NCI-H1930 (cell line): ENCODE data around the gene GPC5.

Experiments used
- DNase-seq, 2 experiments: peaks; one replicate each; lab custom pipeline; 2025; lab: John Stamatoyannopoulos, UW

GPC5 gene

GRCh38 chr13:91539286-91540157 is 141.1 kb downstream of the GPC5 start:
- DNase-seq = no peak

GRCh38 chr13:91540158-91540736 is 141.8 kb downstream of the GPC5 start:
- DNase-seq = no peak

- DNase-seq = no peak
Measured at GRCh38 chr13:91544723-91545122, 146.3 kb downstream of the GPC5 start.

- DNase-seq = no peak
Measured at GRCh38 chr13:91546900-91547299, 148.5 kb downstream of the GPC5 start.

GRCh38 chr13:91553584-91553983 is 155.2 kb downstream of the GPC5 start:
- DNase-seq = no peak

GRCh38 chr13:91554101-91554500 is 155.7 kb downstream of the GPC5 start:
- no peak for DNase-seq

GRCh38 chr13:91557328-91558090 is 159.1 kb downstream of the GPC5 start:
- no peak for DNase-seq

GRCh38 chr13:91563799-91564198 is 165.4 kb downstream of the GPC5 start:
- no peak for DNase-seq

GRCh38 chr13:91564396-91564795 is 166.0 kb downstream of the GPC5 start:
- no peak for DNase-seq

GRCh38 chr13:91565296-91565695 is 166.9 kb downstream of the GPC5 start:
- DNase-seq = no peak

GRCh38 chr13:91567485-91568207 is 169.2 kb downstream of the GPC5 start:
- no peak for DNase-seq

GRCh38 chr13:91571681-91572080 is 173.3 kb downstream of the GPC5 start:
- DNase-seq = no peak

GRCh38 chr13:91572439-91572838 is 174.0 kb downstream of the GPC5 start:
- DNase-seq = no peak

- DNase-seq = no peak
Measured at GRCh38 chr13:91572944-91573598, 174.7 kb downstream of the GPC5 start.

- DNase-seq = no peak
Measured at GRCh38 chr13:91574766-91575165, 176.3 kb downstream of the GPC5 start.

- no peak for DNase-seq
Measured at GRCh38 chr13:91576590-91576989, 178.2 kb downstream of the GPC5 start.

GRCh38 chr13:91579320-91579719 is 180.9 kb downstream of the GPC5 start:
- DNase-seq = no peak

GRCh38 chr13:91580749-91581148 is 182.3 kb downstream of the GPC5 start:
- DNase-seq = no peak

GRCh38 chr13:91586609-91587008 is 188.2 kb downstream of the GPC5 start:
- no peak for DNase-seq

- no peak for DNase-seq
Measured at GRCh38 chr13:91588541-91588940, 190.1 kb downstream of the GPC5 start.
